GM12878 (cell line): Measurements from ENCODE around the gene SV2B. TPM values are rescaled to one million over a fixed set of nuclear protein-coding genes. Genes with fewer than 3 reads are reported as not detected.

Experiments
- ATAC-seq: fragments of 200-7000 bp; cut with Tn5 transposase; 3 replicates; pipeline ENCODE4 v1.9.1; 2020; ENCODE audit warnings: mild to moderate bottlenecking, moderate library complexity
- BruUV-seq: library from RNA; stranded (reverse); fragments of 400-500 nt; replicated peaks from 2 replicates; lab custom pipeline; 2021; lab: Mats Ljungman, UMichigan
- CTCF ChIA-PET: fragments of 300-600 bp; sonication (Branson Sonifier 250); formaldehyde crosslinking; extraction: SDS; loops from one replicate; lab custom pipeline; 2021; ENCODE audit warnings: inconsistent platforms; lab: Yijun Ruan, JAX
- POLR2A ChIA-PET: fragments of 350-600 bp; formaldehyde crosslinking; extraction: SDS; loops from one replicate; lab custom pipeline; 2021; ENCODE audit warnings: inconsistent platforms; lab: Charles Lee
- RAD21 ChIA-PET: fragments of 300-600 bp; sonication (Branson Sonifier 250); formaldehyde crosslinking; loops from one replicate; lab custom pipeline; 2023; ENCODE audit warnings: antibody characterized with exemption; ENCODE audit not compliant: unreplicated experiment; lab: Charles Lee
- SMC1A ChIA-PET: fragments of 300-600 bp; sonication (Branson Sonifier 250); formaldehyde crosslinking; loops from one replicate; lab custom pipeline; 2023; ENCODE audit not compliant: unreplicated experiment, uncharacterized antibody; lab: Charles Lee
- DNase-seq: peaks from one replicate; pipeline ENCODE4 v3.0.0-alpha.2; 2011; ENCODE audit warnings: low read depth, low spot score
- FAIRE-seq: peaks from 3 replicates; lab custom pipeline; 2011; peaks lifted over from hg19 to GRCh38; lab: Jason Lieb, UNC
- H2AFZ ChIP-seq: 2 replicates; pipeline ENCODE4 v1.6.0; 2011; ENCODE audit warnings: low read depth, low read length, control low read depth; ENCODE audit not compliant: control insufficient read depth
- H3K27ac ChIP-seq: 2 replicates; pipeline ENCODE4 v1.5.1; 2011; ENCODE audit warnings: control low read depth; ENCODE audit not compliant: control insufficient read depth, insufficient read depth
- H3K27me3 ChIP-seq, 2 experiments: replicated peaks in 1 of 2; 2 replicates each; pipeline versions ENCODE4 v1.6.0 to v1.6.1; 2011; ENCODE audit warnings: low read length in 1 of 2; ENCODE audit not compliant: control insufficient read depth in 2 of 2, insufficient read depth in 2 of 2
- H3K36me3 ChIP-seq, 2 experiments: 2 replicates each; pipeline ENCODE4 v1.5.1; 2011; ENCODE audit warnings: low read length in 1 of 2; ENCODE audit not compliant: control insufficient read depth in 2 of 2, insufficient read depth in 2 of 2
- H3K4me1 ChIP-seq: 2 replicates; pipeline ENCODE4 v1.6.1; 2011; ENCODE audit warnings: mild to moderate bottlenecking, low read length, moderate library complexity, mixed read lengths; ENCODE audit not compliant: control insufficient read depth, insufficient read depth
- H3K4me2 ChIP-seq: 2 replicates; pipeline ENCODE4 v1.6.0; 2011; ENCODE audit warnings: control low read depth; ENCODE audit not compliant: control insufficient read depth, insufficient read depth
- H3K4me3 ChIP-seq: fragments of 200-600 bp; sonication (generic); 2 replicates; pipeline ENCODE4 v1.5.1; 2016
- H3K79me2 ChIP-seq: 2 replicates; pipeline ENCODE4 v1.6.0; 2011; ENCODE audit warnings: low read length; ENCODE audit not compliant: control insufficient read depth, insufficient read depth
- H3K9ac ChIP-seq: 2 replicates; pipeline ENCODE4 v1.8.0; 2011; ENCODE audit warnings: low read length, control low read depth, mixed read lengths; ENCODE audit not compliant: control insufficient read depth, insufficient read depth
- H3K9me3 ChIP-seq: replicated peaks from 3 replicates; pipeline ENCODE4 v1.5.1; 2011; ENCODE audit warnings: mild to moderate bottlenecking, low read length; ENCODE audit not compliant: control insufficient read depth, insufficient read depth
- H4K20me1 ChIP-seq: 2 replicates; pipeline ENCODE4 v1.6.0; 2011; ENCODE audit not compliant: control insufficient read depth, insufficient read depth
- MEF2A ChIP-seq: IDR thresholded peaks from 2 replicates; pipeline ENCODE4 v1.6.1; 2011; ENCODE audit warnings: low read depth, mild to moderate bottlenecking, low read length, moderate library complexity; ENCODE audit not compliant: insufficient read depth
- PBX3 ChIP-seq: IDR thresholded peaks from 2 replicates; pipeline ENCODE4 v1.6.1; 2011; ENCODE audit warnings: mild to moderate bottlenecking, low read depth, low read length, moderate library complexity; ENCODE audit not compliant: insufficient replicate concordance
- PKNOX1 ChIP-seq: fragments of 450-650 bp; IDR thresholded peaks from 2 replicates; pipeline ENCODE4 v1.6.1; 2016; ENCODE audit warnings: mild to moderate bottlenecking
- USF1 ChIP-seq: IDR thresholded peaks from 2 replicates; pipeline ENCODE4 v1.6.1; 2011; ENCODE audit warnings: borderline replicate concordance, low read depth, mild to moderate bottlenecking, moderate library complexity, mixed read lengths, low read length; ENCODE audit not compliant: insufficient read depth; ENCODE audit errors: extremely low read length
- WGBS: methylation state at CpG from one replicate; pipeline ENCODE4 v1.1.6; 2016; ENCODE audit warnings: low lambda C conversion rate; ENCODE audit not compliant: insufficient replicate concordance, insufficient coverage; ENCODE audit errors: missing lambda C conversion rate; 5-methylcytosine and 5-hydroxymethylcytosine counted together
- in situ Hi-C: fragments of 300-500 bp; cut with MboI; formaldehyde crosslinking; loops from 9 replicates; pipeline ENCODE4 v1.14.3; 2018; ENCODE audit warnings: mixed read lengths
- intact Hi-C: fragments of 100-400 bp; cut with micrococcal nuclease; formaldehyde crosslinking; loops from one replicate; pipeline ENCODE4 v1.14.2; 2022; ENCODE audit not compliant: unreplicated experiment
- polyA plus RNA-seq, 11 experiments: library from polyadenylated mRNA; depleted of rRNA in 4 of 11; unstranded in 6 of 11; stranded (reverse) in 5 of 11; fragments of >200 nt; fragmentation: Nextera tagmentation in 4 of 11; fragmentation: Illumina TruSeq in 1 of 11; extraction: Ambion mirVana in 4 of 11; extraction: Trizol in 1 of 11; gene quantifications; 1 replicate in 1 of 11; 2 replicates in 10 of 11; pipeline versions ENCODE4 v1.2.1 to v1.2.3, GENCODE V29; 2011 to 2016; ENCODE audit warnings: inconsistent platforms in 2 of 11, missing spikeins in 2 of 11, low read depth in 1 of 11
- total RNA-seq, 4 experiments: library from RNA; depleted of rRNA in 3 of 4; stranded (reverse); fragments of >200 nt in 3 of 4; fragmentation: Illumina TruSeq in 1 of 4; extraction: Trizol in 1 of 4; gene quantifications; 2 replicates each; pipeline versions ENCODE4 v1.2.1 to v1.2.3, GENCODE V29; 2013 to 2021

SV2B gene
- total and polyA plus RNA-seq, 10 of the 15 experiments (the other 5 are each of a cell fraction or from before 2014, with no cell fraction given) = 0.03 to 1.7 (median 1.3) TPM

- TF ChIP-seq USF1 = no peak
Observed at GRCh38 chr15:91108421-91108820, 8.4 kb downstream of the SV2B start (continued).

- ChIA-PET RAD21 (no interaction called here), POLR2A (interaction anchor here (1.1 kb wide), 1 partner anchor 8 kb away, joined by 3 read pairs; no protein-coding TSS in a partner anchor), CTCF (interaction anchor here (0.5 to 2.4 kb wide), 3 partner anchors 9 to 625 kb away, joined by 3 to 9 read pairs (median 3); no protein-coding TSS in a partner anchor), SMC1A (interaction anchor here (1.8 kb wide), 1 partner anchor 54 kb away, joined by 4 read pairs; no protein-coding TSS in a partner anchor)
- H3K9me3 ChIP-seq = no peaks in the 10 kb centered on the region
- TF ChIP-seq PKNOX1 (peak; percentile 94), PBX3 (peak; percentile 55), MEF2A (no peak)
- BruUV-seq = no TSS peak
- H4K20me1 ChIP-seq = no peaks in the 10 kb centered on the region
- H3K36me3 ChIP-seq = no peaks in the 10 kb centered on the region
- H3K4me2 ChIP-seq = no peak overlapping the region
- H3K79me2 ChIP-seq = no peaks in the 10 kb centered on the region
- in situ Hi-C loops = no loop called here
- DNase-seq (no peak), FAIRE-seq (no peak), ATAC-seq (no peak)
- H2AFZ ChIP-seq = no peak overlapping the region
- intact Hi-C loops = no loop called here
- no peak overlapping the region for H3K4me3 ChIP-seq
- no peaks in the 10 kb centered on the region for H3K4me1 ChIP-seq
- H3K27me3 ChIP-seq = no peaks in the 10 kb centered on the region
- WGBS = 22% methylated on average over 6 of the region's 6 CpGs
- H3K27ac ChIP-seq = no peak overlapping the region
- no peak overlapping the region for H3K9ac ChIP-seq
Observed at GRCh38 chr15:91109885-91110284, 9.8 kb downstream of the SV2B start.
